Ishikawa (cell line): ENCODE measurements around the gene PACSIN2.

Source experiments
- CEBPB ChIP-seq: IDR thresholded peaks from 2 replicates; pipeline ENCODE4 v1.6.1; 2012
- CREB1 ChIP-seq: IDR thresholded peaks from 2 replicates; pipeline ENCODE4 v1.6.1; 2012; ENCODE audit warnings: low read depth
- EGR1 ChIP-seq: IDR thresholded peaks from 2 replicates; pipeline ENCODE4 v1.6.1; 2012
- EP300 ChIP-seq: IDR thresholded peaks from 2 replicates; pipeline ENCODE4 v1.6.1; 2012; ENCODE audit warnings: borderline replicate concordance
- FOXM1 ChIP-seq: IDR thresholded peaks from 2 replicates; pipeline ENCODE4 v1.6.1; 2012; ENCODE audit warnings: low read depth, borderline replicate concordance
- MAX ChIP-seq: IDR thresholded peaks from 2 replicates; pipeline ENCODE4 v1.6.1; 2012
- NFIC ChIP-seq: IDR thresholded peaks from 2 replicates; pipeline ENCODE4 v1.6.1; 2012
- RAD21 ChIP-seq: IDR thresholded peaks from 2 replicates; pipeline ENCODE4 v1.6.1; 2012; ENCODE audit warnings: low read depth
- REST ChIP-seq: IDR thresholded peaks from 2 replicates; pipeline ENCODE4 v1.6.1; 2012; ENCODE audit warnings: low read depth, mild to moderate bottlenecking
- TAF1 ChIP-seq: IDR thresholded peaks from 2 replicates; pipeline ENCODE4 v1.6.1; 2012; ENCODE audit warnings: low read depth, mild to moderate bottlenecking
- TCF12 ChIP-seq: IDR thresholded peaks from 2 replicates; pipeline ENCODE4 v1.6.1; 2012; ENCODE audit warnings: low read depth
- TEAD4 ChIP-seq: IDR thresholded peaks from 2 replicates; pipeline ENCODE4 v1.6.1; 2012
- USF1 ChIP-seq: IDR thresholded peaks from 2 replicates; pipeline ENCODE4 v1.6.1; 2012
- YY1 ChIP-seq: IDR thresholded peaks from 2 replicates; pipeline ENCODE4 v1.6.1; 2012; ENCODE audit warnings: low read depth
- ZBTB7A ChIP-seq: IDR thresholded peaks from 2 replicates; pipeline ENCODE4 v1.6.1; 2012; ENCODE audit warnings: low read depth

The PACSIN2 gene

GRCh38 chr22:42909363-42910058 is 105.4 kb downstream of the PACSIN2 start:
- TF ChIP-seq CEBPB = no peak
- no peak for TF ChIP-seq CREB1
- TF ChIP-seq ZBTB7A = no peak
- no peak for TF ChIP-seq NFIC
- no peak for TF ChIP-seq EP300
- no peak for TF ChIP-seq TEAD4
- no peak for TF ChIP-seq EGR1
- TF ChIP-seq YY1 = no peak
- TF ChIP-seq RAD21 = no peak
- no peak for TF ChIP-seq TAF1
- no peak for TF ChIP-seq MAX
- TF ChIP-seq FOXM1 = no peak
- no peak for TF ChIP-seq USF1
- TF ChIP-seq REST = no peak
- TF ChIP-seq TCF12 = no peak

GRCh38 chr22:42908374-42908746 is 106.6 kb downstream of the PACSIN2 start:
- TF ChIP-seq RAD21 (no peak), CREB1 (no peak), TEAD4 (no peak), EGR1 (no peak), TAF1 (no peak), REST (no peak), EP300 (no peak), YY1 (no peak), TCF12 (no peak), FOXM1 (no peak), USF1 (no peak), CEBPB (no peak), ZBTB7A (no peak), NFIC (no peak), MAX (no peak)

- TF ChIP-seq YY1 (no peak), MAX (no peak), TCF12 (no peak), USF1 (no peak), NFIC (no peak), FOXM1 (no peak), ZBTB7A (no peak), EGR1 (no peak), TEAD4 (no peak), TAF1 (no peak), EP300 (no peak), RAD21 (no peak), CREB1 (no peak), REST (no peak), CEBPB (no peak)
These were observed 107.3 kb downstream of the PACSIN2 start for GRCh38 chr22:42907404-42908373.
